Measurements from ENCODE around the gene ZNF526.
"Not testable (repeated sequence)": the region's sequence is repeated elsewhere in the genome, so short reads cannot be mapped to it uniquely, and the experiment has no call there.

The ZNF526 gene

DNA sequence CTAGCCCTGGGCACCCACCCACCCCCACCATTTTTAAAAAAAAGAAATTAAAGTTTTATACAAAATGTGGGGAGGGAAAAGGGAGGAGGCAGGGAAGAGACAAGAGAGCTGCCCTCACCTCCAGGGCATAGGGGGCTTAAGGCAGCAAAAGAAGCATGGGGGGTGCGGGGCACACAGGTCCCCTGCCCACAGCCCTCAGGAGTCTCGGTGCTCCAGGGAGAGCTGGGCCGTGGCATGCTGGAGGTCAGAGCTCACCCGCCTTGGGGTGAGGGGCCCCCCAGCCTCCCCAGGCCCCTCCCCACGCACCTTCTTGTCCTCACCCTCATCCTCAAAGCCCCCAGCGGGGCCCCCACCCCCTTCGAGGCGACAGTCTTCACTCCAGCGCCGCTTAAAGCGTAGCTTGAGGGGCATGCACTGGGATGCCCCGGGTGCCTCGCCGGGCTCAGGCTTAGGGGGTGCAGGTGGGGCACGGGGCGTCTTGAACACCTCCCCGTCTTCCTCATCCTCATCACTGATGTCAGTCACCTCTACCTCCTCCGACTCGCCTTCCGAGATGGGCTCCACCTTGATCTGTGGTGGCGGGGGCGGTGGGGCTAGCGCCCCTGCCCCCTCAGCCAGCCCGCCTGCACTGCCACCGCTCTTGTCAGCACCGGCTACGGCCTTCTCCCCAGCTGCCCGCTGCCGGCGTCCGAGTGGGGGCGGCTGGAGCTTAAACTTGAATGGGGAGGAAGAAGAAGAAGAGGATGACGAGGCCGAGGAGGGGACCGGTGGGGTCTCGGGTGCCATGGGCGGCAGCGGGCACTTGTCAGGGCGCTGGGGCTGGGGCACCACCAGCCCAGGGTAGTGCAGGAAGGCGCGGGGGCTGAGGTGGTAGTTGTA lies 28.4 kb downstream of the ZNF526 start:
- no peak for FAIRE-seq

- FAIRE-seq: no peak
These were observed 29.1 kb downstream of the ZNF526 start for GRCh38 chr19:42249149-42249750.

DNA sequence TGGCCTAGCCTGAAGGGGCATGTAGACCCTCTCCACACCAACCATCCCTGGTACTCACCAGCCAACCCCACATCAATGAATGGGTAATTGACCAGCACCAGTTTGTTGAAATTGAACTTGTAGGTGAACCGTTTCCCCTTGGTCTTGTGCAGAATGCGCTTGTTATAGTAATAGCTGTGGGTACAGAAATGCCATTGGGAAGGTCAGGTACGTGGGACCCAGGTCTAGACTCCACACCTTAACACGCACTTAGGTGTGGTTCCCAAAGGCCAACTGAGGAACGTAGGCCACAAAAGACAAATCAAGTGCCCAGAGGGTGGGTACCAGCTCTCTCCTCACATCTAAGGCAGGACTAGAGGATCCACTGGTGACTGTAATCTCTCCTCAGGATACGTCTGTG lies 29.7 kb downstream of the ZNF526 start:
- FAIRE-seq: no peak

GRCh38 chr19:42250183-42250665 lies 30.1 kb downstream of the ZNF526 start:
- no peak for FAIRE-seq

- FAIRE-seq: no peak
These were observed 30.8 kb downstream of the ZNF526 start for GRCh38 chr19:42250666-42251531.

DNA sequence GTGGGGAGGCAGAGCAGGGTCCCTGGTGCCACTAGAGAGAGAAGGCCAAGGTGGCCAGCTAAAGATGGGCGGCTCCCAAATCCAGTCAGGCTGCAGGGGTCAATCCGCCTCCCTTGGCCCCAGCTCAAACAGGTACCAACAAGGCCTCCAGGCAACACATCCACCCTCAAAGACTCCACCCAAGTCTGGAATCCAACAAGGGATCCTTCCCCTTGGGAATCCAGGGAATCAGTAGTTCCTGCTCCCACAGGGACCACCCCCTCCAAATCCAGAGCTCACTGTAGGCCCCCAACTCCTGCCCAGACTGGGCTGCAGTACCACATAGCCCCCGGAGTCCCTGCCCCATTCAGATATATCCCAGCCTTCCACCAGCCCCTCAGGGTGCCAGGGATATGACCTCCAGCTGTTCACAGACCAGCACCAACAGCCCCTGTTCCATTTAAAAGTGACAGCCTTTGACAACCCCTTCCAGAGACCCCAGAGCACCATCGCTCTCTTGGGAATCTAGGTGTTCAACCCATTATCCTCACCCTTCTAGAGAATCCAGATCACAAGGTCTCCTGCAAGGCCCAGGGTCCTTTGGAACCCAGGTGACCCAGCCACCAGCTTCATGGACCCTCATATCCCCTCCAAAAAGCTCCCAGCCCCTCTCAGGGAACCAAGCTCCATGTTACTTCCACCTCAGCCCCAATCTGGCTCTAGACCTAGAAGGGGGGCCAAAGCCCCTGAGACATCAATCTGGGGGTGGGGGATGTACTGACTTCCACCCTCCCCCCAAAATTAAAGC lies 31.7 kb downstream of the ZNF526 start:
- FAIRE-seq: no peak

DNA sequence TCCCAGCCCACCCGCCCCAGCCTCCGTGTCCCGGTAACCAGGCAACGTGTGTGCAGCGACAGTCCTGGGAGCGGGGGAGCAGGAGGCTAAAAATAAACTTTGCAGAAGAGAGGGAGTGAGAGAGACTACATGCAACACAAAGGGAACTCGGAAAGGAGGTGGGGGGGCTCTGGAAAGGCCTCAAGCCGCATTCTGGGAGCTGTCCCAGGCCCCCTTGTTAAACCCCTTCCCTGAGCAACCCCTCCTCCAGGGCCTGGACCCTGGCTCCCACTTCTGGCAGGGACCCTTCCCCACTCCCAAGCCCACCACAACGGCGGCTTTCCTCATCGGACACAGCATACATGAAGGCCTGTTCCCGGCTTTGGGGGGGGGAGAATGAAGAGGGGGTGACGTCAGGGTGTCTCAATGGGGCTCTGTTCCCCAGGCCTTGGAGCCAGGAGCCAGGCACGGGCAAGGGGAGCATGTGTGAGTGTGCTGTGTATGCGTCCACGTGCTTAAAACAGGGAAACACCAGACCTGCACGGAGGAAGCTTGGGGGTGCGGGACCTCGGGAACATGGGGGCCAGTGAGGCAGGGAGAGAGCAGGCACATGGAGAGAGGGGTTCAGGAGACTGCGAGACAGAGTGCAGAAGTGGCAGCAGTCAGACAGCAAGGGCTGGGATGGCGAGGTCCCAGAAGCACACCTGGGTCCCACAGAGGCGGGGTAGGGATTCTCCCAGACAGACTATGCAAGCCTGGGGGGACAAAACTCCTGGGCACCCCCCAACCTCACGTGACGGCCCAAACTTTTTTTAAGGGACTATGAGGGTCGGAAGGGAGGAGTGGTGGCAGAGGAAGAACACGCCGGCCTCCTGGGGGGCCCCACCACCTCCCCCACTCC lies 32.5 kb downstream of the ZNF526 start:
- no peak for FAIRE-seq

DNA sequence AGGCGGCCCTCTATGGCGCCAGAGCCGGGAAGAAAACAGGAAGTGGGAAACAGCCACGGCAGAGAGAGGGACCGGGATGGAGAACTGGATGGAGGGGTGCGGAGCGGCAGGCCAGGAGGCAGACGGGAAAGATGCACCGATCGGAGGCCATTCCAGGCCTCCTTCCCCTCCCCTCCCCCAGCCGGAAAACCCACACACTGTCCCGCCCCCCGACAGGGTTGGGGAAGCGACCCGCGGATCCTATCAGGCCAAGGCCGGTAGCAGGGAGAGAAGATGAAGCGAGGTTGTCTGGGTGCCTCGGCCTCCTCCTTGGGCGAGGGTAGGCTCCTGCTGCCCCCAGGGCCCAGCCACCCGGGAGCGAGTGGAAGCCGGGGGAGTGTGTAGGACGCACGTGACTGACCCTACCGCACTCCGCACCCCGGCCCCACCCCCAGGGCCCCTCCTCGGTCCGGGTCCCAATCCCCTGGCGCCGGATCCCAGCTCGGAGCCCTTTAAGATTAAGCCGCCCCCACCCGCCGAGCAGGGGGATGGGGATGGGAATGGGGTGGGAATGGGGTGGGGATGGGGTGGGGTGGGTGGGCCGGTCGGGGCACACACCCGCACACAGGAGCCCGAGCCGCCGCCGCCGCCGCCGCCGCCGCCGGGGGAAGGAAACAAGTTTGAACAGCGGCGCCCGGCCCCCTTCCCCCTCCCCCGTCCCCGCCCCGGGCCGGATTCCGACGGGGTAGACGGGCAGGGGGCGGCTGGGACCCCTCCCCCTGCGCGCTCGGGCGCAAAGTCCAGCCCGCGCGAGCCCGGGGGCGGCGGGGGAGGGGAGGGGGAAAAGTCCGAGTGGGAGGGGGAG lies 33.4 kb downstream of the ZNF526 start:
- no peak for FAIRE-seq

DNA sequence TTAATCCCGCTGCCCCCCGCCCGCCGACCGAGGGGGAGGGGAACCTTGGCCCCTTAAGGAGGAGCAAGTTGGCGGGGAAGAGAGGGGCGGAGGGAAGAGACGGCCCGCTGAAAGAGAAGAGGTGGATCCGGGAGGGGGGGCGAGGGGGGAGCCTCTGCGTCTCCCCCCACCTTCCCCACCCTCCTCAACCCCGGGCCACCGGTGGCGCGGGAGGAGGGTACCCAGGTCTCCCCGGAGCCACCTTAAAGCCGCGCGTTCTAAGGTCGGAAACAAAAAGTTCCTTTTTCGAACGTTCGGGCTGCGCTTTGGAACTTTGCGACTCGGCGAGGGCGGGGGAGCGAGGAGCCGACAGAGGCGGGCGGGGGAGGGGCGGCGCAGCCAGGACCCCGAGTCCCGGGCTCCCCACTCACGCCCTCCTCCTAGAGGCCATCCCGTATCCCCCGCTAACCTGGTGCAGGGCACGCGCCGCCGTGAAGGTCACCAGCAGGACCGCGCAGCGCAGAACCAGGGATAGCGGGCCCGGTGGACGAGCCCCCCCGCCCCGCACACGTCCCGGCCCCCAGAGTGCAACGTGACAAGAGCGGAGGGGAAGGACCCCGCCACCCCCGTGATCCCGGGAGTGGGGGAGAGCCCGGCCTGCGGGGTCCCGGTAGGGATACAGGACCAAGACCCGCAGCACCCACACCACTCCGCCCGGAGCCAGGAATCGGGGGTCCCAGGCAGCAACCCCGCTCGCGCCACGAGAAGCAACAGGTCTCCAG lies 34.2 kb downstream of the ZNF526 start:
- FAIRE-seq: no peak

- FAIRE-seq: no peak
These were observed 35.0 kb downstream of the ZNF526 start, which contains the start of gene ERF for GRCh38 chr19:42254850-42255765. Gene ERF, minus strand, starts transcription at chr19:42255128. Its CDS starts 129 bp downstream, at chr19:42254999.

GRCh38 chr19:42255766-42256745 lies 35.9 kb downstream of the ZNF526 start:
- no peak for FAIRE-seq

DNA sequence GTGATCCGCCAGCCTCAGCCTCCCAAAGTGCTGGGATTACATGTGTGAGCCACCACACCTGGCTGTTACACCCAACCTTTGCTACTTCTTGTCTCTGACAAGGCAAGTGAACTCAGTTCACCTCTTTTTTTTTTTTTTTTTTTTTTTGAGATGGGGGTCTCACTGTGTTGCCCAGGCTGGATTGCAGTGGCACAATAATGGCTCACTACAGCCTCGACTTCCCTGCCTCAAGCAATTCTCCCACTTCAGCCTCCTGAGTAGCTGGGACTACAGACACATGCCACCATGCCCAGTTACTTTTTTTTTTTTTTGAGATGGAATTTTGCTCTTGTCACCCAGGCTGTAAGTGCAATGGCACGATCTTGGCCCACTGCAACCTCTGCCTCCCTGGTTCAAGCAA lies 37.7 kb downstream of the ZNF526 start:
- FAIRE-seq: not testable (repeated sequence)

DNA sequence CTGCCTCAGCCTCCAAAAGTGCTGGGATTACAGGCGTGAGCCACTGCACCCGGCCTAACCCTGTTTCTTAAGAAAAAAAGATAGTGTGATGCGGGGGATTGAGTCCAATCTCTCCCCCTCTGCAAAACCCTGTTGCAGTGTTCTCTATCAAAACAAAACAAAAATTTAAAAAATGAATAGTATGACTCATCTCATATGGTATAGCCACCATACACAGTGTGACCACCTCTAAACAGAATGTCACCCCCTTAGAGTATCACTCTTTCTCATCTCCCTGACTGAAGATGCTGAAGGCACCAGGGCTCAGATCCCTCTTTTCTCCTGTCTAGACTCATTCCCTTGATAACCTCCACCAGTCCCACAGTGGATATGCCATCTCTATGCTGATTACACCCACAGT lies 41.7 kb downstream of the ZNF526 start:
- FAIRE-seq: no peak

GRCh38 chr19:42266105-42266504 lies 46.0 kb downstream of the ZNF526 start:
- not testable (repeated sequence) for FAIRE-seq

DNA sequence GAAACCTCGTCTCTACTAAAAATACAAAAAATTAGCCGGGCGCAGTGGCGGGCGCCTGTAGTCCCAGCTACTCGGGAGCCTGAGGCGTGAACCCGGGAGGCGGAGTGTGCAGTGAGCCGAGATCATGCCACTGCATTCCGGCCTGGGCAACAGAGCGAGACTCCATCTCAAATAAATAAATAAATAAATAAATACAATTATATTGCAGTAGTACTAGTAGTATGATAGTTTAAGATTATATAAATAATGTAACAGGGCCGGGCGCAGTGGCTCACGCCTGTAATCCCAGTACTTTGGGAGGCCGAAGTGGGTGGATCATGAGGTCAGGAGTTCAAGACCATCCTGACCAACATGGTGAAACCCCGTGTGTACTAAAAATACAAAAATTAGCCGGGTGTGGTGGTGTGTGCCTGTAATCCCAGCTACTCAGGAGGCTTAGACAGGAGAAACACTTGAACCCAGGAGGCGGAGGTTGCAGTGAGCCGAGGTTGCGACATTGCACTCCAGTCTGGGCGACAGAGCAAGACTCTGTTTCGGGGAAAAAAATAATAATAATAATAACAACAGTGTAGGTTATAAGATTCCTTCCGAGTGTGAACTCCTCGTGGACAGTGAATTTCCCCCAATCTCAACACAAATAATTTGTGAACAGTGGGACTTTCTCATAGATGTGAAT lies 47.0 kb downstream of the ZNF526 start:
- not testable (repeated sequence) for FAIRE-seq

GRCh38 chr19:42267644-42268141 lies 47.6 kb downstream of the ZNF526 start:
- no peak for FAIRE-seq
